Keratinocyte (primary cell): Measurements from ENCODE around the gene ATP9B. TPM values are rescaled to one million over a fixed set of nuclear protein-coding genes. Genes with fewer than 3 reads are reported as not detected.
A peak's percentile ranks its signal among the peaks of the same experiment; 100 is the strongest.

Experiments
- DNase-seq: peaks from one replicate; pipeline ENCODE4 v3.0.0-alpha.2; 2011; ENCODE audit warnings: low read depth, missing footprints, low spot score
- FAIRE-seq: peaks from 2 replicates; lab custom pipeline; 2011; peaks lifted over from hg19 to GRCh38; lab: Jason Lieb, UNC
- H2AFZ ChIP-seq: 2 replicates; pipeline ENCODE4 v1.6.0; 2012; ENCODE audit warnings: low read length, control low read depth, inconsistent platforms; ENCODE audit not compliant: control insufficient read depth
- H3K27ac ChIP-seq: 2 replicates; pipeline ENCODE4 v1.5.1; 2011; ENCODE audit warnings: low read length; ENCODE audit not compliant: control insufficient read depth, insufficient read depth
- H3K27me3 ChIP-seq: 3 replicates; pipeline ENCODE4 v1.6.0; 2011; ENCODE audit warnings: low read length; ENCODE audit not compliant: control insufficient read depth, insufficient read depth; ENCODE audit errors: extremely low read depth
- H3K36me3 ChIP-seq, 2 experiments: 2 replicates in 1 of 2; 3 replicates in 1 of 2; pipeline ENCODE4 v1.5.1; 2011; ENCODE audit warnings: low read length in 2 of 2, mild to moderate bottlenecking in 1 of 2; ENCODE audit not compliant: control insufficient read depth in 2 of 2, insufficient read depth in 2 of 2; ENCODE audit errors: extremely low read depth in 1 of 2
- H3K4me1 ChIP-seq: 3 replicates; pipeline ENCODE4 v1.5.1; 2011; ENCODE audit warnings: low read length; ENCODE audit not compliant: control insufficient read depth, insufficient read depth; ENCODE audit errors: extremely low read depth
- H3K4me2 ChIP-seq: 3 replicates; pipeline ENCODE4 v1.6.0; 2011; ENCODE audit warnings: low read depth, low read length; ENCODE audit not compliant: control insufficient read depth, insufficient read depth; ENCODE audit errors: extremely low read depth
- H3K4me3 ChIP-seq, 3 experiments: fragments of 200-600 bp in 1 of 3; sonication (generic) in 1 of 3; 2 replicates in 2 of 3; 3 replicates in 1 of 3; pipeline ENCODE4 v1.5.1; 2011 to 2016; ENCODE audit warnings: low read length in 3 of 3, mild to moderate bottlenecking in 3 of 3, control low read depth in 2 of 3, inconsistent platforms in 1 of 3, low read depth in 1 of 3, mixed read lengths in 1 of 3, mixed run types in 1 of 3, moderate library complexity in 1 of 3; ENCODE audit not compliant: control insufficient read depth in 2 of 3, insufficient read depth in 2 of 3; ENCODE audit errors: extremely low read depth in 1 of 3
- H3K79me2 ChIP-seq: 2 replicates; pipeline ENCODE4 v1.6.0; 2012; ENCODE audit warnings: low read length; ENCODE audit not compliant: control insufficient read depth, insufficient read depth
- H3K9ac ChIP-seq: 3 replicates; pipeline ENCODE4 v1.6.0; 2011; ENCODE audit warnings: low read length; ENCODE audit not compliant: control insufficient read depth, insufficient read depth; ENCODE audit errors: extremely low read depth
- H3K9me1 ChIP-seq: 3 replicates; pipeline ENCODE4 v1.6.0; 2011; ENCODE audit warnings: low read length; ENCODE audit not compliant: control insufficient read depth, insufficient read depth; ENCODE audit errors: extremely low read depth
- H3K9me3 ChIP-seq: 2 replicates; pipeline ENCODE4 v1.5.1; 2012; ENCODE audit warnings: low read depth, low read length; ENCODE audit not compliant: control insufficient read depth
- H4K20me1 ChIP-seq: 3 replicates; pipeline ENCODE4 v1.6.0; 2011; ENCODE audit warnings: low read length; ENCODE audit not compliant: control insufficient read depth, insufficient read depth; ENCODE audit errors: extremely low read depth
- EZH2 ChIP-seq: IDR thresholded peaks from one replicate; pipeline ENCODE4 v1.6.1; 2012; ENCODE audit warnings: inconsistent platforms, mild to moderate bottlenecking, low read length, moderate library complexity
- dilution Hi-C: fragments of 300-500 bp; cut with MboI; formaldehyde crosslinking; loops from one replicate; pipeline ENCODE4 v1.7.0; 2020; ENCODE audit warnings: low sequenced_read_pairs; ENCODE audit not compliant: extremely low pct_ligation_motif_present
- polyA plus RNA-seq, 5 experiments: library from polyadenylated mRNA; depleted of rRNA in 3 of 5; stranded (reverse) in 3 of 5; stranded (forward) in 1 of 5; unstranded in 1 of 5; fragments of >200 nt; gene quantifications; 1 replicate in 1 of 5; 2 replicates in 3 of 5; 3 replicates in 1 of 5; pipeline versions ENCODE4 v1.2.1 to v1.2.3, GENCODE V29; 2011 to 2012; ENCODE audit warnings: missing spikeins in 2 of 5, low read depth in 1 of 5, low replicate concordance in 1 of 5
- TF ChIP-seq, protein P1 (sequence below), 3 experiments: IDR thresholded peaks in 1 of 3; conservative IDR thresholded peaks in 1 of 3; optimal IDR thresholded peaks in 1 of 3; 2 replicates in 2 of 3; 3 replicates in 1 of 3; pipeline versions ENCODE3 to v1.5.1; 2011; ENCODE audit warnings: low read length in 3 of 3, mild to moderate bottlenecking in 3 of 3, moderate library complexity in 2 of 3, control low read depth in 1 of 3, inconsistent platforms in 1 of 3; ENCODE audit not compliant: insufficient read depth in 2 of 3; ENCODE audit errors: extremely low read depth in 1 of 3

The ATP9B gene
- polyA plus RNA-seq, 1 donor (not counting 4 experiments of a cell fraction or from before 2014, with no cell fraction given) = 16.1 TPM

DNA sequence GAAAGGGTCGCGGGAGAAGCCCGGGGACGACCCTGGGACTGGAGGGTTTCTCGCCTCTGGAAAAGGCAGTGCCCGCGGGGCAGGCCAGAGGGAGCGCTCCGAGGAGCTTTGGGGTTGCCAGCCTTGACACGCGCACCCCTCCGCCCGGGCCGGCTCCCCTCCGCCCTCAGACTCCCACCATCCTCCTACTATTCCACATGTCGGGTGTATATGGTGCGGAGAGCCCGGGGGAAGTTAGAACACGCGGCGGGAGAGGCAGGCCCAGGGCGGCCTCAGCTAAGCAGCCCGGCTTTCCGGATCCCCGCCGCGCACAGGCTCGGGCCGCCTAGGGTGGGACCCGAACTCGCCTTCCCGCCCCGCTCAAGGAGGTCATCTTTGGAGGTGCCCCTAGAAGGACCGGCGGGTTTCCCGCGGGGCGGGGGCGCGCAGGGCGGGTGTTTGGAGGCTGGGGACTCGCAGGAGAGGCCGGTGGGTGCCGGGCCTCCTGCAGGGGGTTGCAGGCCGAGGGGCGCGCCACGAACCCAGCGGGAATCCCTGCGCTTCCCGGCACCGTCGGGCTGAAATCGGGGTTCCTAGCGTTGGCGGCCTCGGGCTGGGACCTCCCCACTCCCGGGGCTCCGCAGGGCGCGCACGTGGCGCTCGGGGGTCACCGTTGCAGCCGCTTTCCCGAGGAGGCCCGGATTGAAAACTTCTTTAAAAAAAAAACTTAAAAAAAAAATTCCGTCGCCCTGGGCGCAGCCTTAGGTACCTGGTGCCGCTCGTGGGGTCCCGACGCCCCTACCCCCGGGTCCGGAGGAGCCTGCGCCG, 330.3 kb downstream of the ATP9B start:
- Histone ChIP-seq H3K27ac (no peak overlapping the region), H3K4me3 (peak overlapping the region in 2 of 3 experiments; percentile 52 to 55), H3K9me3 (no peaks in the 10 kb centered on the region), H3K79me2 (no peaks in the 10 kb centered on the region), H2AFZ (no peak overlapping the region), H3K9ac (peak overlapping the region; percentile 28), H3K4me2 (peak overlapping the region; percentile 37), H3K4me1 (peaks cover 3% of the 10 kb centered on the region), H3K27me3 (peaks cover 28% of the 10 kb centered on the region), H3K9me1 (no peaks in the 10 kb centered on the region), H4K20me1 (no peaks in the 10 kb centered on the region), H3K36me3 (no peaks in the 10 kb centered on the region)
- dilution Hi-C loops = no loop called here
- TF ChIP-seq EZH2 = no peak
- TF ChIP-seq, protein P1, sequence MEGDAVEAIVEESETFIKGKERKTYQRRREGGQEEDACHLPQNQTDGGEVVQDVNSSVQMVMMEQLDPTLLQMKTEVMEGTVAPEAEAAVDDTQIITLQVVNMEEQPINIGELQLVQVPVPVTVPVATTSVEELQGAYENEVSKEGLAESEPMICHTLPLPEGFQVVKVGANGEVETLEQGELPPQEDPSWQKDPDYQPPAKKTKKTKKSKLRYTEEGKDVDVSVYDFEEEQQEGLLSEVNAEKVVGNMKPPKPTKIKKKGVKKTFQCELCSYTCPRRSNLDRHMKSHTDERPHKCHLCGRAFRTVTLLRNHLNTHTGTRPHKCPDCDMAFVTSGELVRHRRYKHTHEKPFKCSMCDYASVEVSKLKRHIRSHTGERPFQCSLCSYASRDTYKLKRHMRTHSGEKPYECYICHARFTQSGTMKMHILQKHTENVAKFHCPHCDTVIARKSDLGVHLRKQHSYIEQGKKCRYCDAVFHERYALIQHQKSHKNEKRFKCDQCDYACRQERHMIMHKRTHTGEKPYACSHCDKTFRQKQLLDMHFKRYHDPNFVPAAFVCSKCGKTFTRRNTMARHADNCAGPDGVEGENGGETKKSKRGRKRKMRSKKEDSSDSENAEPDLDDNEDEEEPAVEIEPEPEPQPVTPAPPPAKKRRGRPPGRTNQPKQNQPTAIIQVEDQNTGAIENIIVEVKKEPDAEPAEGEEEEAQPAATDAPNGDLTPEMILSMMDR (optimal IDR thresholded peaks at IDR 0.05 in 1 of 3, IDR thresholded peaks at IDR 0.05 in 1 of 3, conservative IDR thresholded peaks at IDR 0.05 in 1 of 3; ENCODE audit: extremely low read depth in 1 of 3, insufficient read depth in 2 of 3, low read length in 3 of 3) = no peak
- FAIRE-seq = no peak
- DNase-seq = no peak

DNA sequence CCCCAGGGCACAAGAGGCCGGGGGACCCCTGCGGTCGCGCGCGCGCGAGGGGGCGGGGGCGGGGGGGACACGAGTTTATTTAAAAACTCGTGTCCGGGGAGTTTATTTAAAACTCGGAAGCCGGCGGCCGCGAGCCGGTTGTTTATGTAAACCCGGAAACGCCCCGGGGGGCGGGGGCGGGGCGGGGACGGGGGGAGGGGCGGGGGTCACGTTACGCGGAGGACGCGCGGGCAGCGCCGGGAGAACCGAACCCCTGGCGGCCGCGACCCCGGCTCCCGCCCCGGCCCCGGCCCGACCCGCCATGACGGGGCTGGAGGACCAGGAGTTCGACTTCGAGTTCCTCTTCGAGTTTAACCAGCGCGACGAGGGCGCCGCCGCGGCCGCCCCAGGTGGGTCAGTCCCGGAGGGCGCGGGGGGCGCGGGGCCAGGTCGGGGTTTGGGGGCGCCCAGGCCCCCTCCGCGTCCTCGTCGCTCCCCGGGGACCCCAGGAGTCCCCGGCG, 330.9 kb downstream of the ATP9B start:
- H3K4me2 ChIP-seq = peak overlapping the region; percentile 41
- no peaks in the 10 kb centered on the region for H3K9me1 ChIP-seq
- TF ChIP-seq, protein P1 (optimal IDR thresholded peaks at IDR 0.05 in 1 of 3, IDR thresholded peaks at IDR 0.05 in 1 of 3, conservative IDR thresholded peaks at IDR 0.05 in 1 of 3; ENCODE audit: extremely low read depth in 1 of 3, insufficient read depth in 2 of 3, low read length in 3 of 3) = no peak
- TF ChIP-seq EZH2 = no peak
- peak overlapping the region; percentile 54 for H3K9ac ChIP-seq
- dilution Hi-C loops = no loop called here
- peak overlapping the region; percentile 15 for H2AFZ ChIP-seq
- peaks cover 26% of the 10 kb centered on the region for H3K27me3 ChIP-seq
- H3K4me3 ChIP-seq = peak overlapping the region in 2 of 3 experiments; percentile 52 to 65
- no peaks in the 10 kb centered on the region for H3K4me1 ChIP-seq
- H4K20me1 ChIP-seq = no peaks in the 10 kb centered on the region
- H3K27ac ChIP-seq = no peak overlapping the region
- no peaks in the 10 kb centered on the region for H3K9me3 ChIP-seq
- H3K36me3 ChIP-seq = no peaks in the 10 kb centered on the region
- no peak for FAIRE-seq
- no peaks in the 10 kb centered on the region for H3K79me2 ChIP-seq
- no peak for DNase-seq
